Gastroesophageal sphincter (tissue), 4 donors: ENCODE results near the gene FUT4. TPM values are rescaled to one million over a fixed set of nuclear protein-coding genes. Genes with fewer than 3 reads are reported as not detected.
A peak's percentile ranks its signal among the peaks of the same experiment; 100 is the strongest.

Experiments
- ATAC-seq: fragments of 150-250 bp; one replicate; pipeline ENCODE4 v1.9.1; 2016; ENCODE audit warnings: mild to moderate bottlenecking, moderate library complexity
- H3K27ac ChIP-seq, 4 donors: fragments of 200-600 bp; sonication (generic) in 3 of 4; 1 replicate in 3 of 4; 2 replicates in 1 of 4; pipeline ENCODE4 v1.5.1; 2016 to 2019
- H3K27me3 ChIP-seq: fragments of 200-600 bp; sonication (generic); one replicate; pipeline ENCODE4 v1.5.1; 2019
- H3K36me3 ChIP-seq, 2 donors: fragments of 200-600 bp; sonication (generic); one replicate each; pipeline ENCODE4 v1.5.1; 2019; ENCODE audit warnings: control low read depth in 1 of 2
- H3K4me1 ChIP-seq, 3 donors: fragments of 200-600 bp; sonication (generic); 1 replicate in 2 of 3; 2 replicates in 1 of 3; pipeline ENCODE4 v1.5.1; 2016 to 2019; ENCODE audit warnings: control low read depth in 2 of 3
- H3K4me3 ChIP-seq, 2 donors: fragments of 200-600 bp; sonication (generic); one replicate each; pipeline ENCODE4 v1.5.1; 2019; ENCODE audit warnings: mild to moderate bottlenecking in 1 of 2, moderate library complexity in 1 of 2
- H3K9me3 ChIP-seq, 3 donors: fragments of 200-600 bp; sonication (generic); one replicate each; pipeline ENCODE4 v1.5.1; 2017 to 2019; ENCODE audit warnings: control low read depth in 2 of 3
- CTCF ChIP-seq, 4 experiments: fragments of 200-600 bp in 2 of 4; fragments of 450-650 bp in 2 of 4; sonication (generic) in 1 of 4; IDR thresholded peaks; one replicate each; pipeline ENCODE4 v1.5.1; 2017 to 2019; ENCODE audit warnings: antibody characterized with exemption in 4 of 4, mild to moderate bottlenecking in 2 of 4, moderate library complexity in 2 of 4
- EP300 ChIP-seq: sonication (generic); formaldehyde crosslinking; IDR thresholded peaks from one replicate; pipeline ENCODE4 v1.6.1; 2017; ENCODE audit warnings: antibody characterized with exemption, mild to moderate bottlenecking
- POLR2A ChIP-seq, 2 donors: fragments of 450-650 bp; IDR thresholded peaks; one replicate each; pipeline ENCODE4 v1.6.1; 2017; ENCODE audit warnings: antibody characterized with exemption in 2 of 2, mild to moderate bottlenecking in 2 of 2, moderate library complexity in 1 of 2
- POLR2AphosphoS5 ChIP-seq: sonication (generic); formaldehyde crosslinking; IDR thresholded peaks from one replicate; pipeline ENCODE4 v1.6.1; 2017; ENCODE audit warnings: antibody characterized with exemption
- WGBS, 2 donors: methylation state at CpG; one replicate each; pipeline ENCODE4 v1.1.5; 2018; ENCODE audit warnings: low coverage in 1 of 2; 5-methylcytosine and 5-hydroxymethylcytosine counted together
- total RNA-seq, 4 donors: library from RNA; depleted of rRNA; stranded (reverse); fragments of >200 nt; gene quantifications; one replicate each; pipeline ENCODE4 v1.1.0, GENCODE V29; 2016

Gene FUT4
- total RNA-seq, 4 donors from 2014 or later, result 5.2 to 7.8 (median 7.6) TPM

GRCh38 chr11:94515398-94515797 lies 28.3 kb upstream of the FUT4 start:
- ATAC-seq, result no peak
- Histone ChIP-seq H3K27me3 (peaks cover 5% of the 10 kb centered on the region), H3K4me3 (no peak overlapping the region), H3K9me3 (no peaks in the 10 kb centered on the region), H3K36me3 (no peaks in the 10 kb centered on the region), H3K4me1 (peaks cover 0 to 12% (median 0%) of the 10 kb centered on the region in 3 donors), H3K27ac (no peak overlapping the region)
- TF ChIP-seq POLR2A (IDR thresholded peaks at IDR 0.05), result no peak
- TF ChIP-seq EP300, result no peak
- TF ChIP-seq POLR2AphosphoS5, result no peak
- TF ChIP-seq CTCF (IDR thresholded peaks at IDR 0.05), result no peak
- WGBS, 2 donors, result 77 to 100% methylated on average over 1 to 2 of the region's 2 CpGs

GRCh38 chr11:94516725-94517124 lies 27.0 kb upstream of the FUT4 start:
- ATAC-seq, result no peak
- WGBS, 2 donors, result 21 to 100% methylated on average over 1 of the region's 1 CpG
- no peak overlapping the region for H3K27ac ChIP-seq
- TF ChIP-seq EP300 (no peak), POLR2A (IDR thresholded peaks at IDR 0.05) (no peak), POLR2AphosphoS5 (no peak), CTCF (IDR thresholded peaks at IDR 0.05) (no peak)
- peaks cover 5% of the 10 kb centered on the region for H3K27me3 ChIP-seq
- H3K4me3 ChIP-seq, result no peak overlapping the region
- no peaks in the 10 kb centered on the region for H3K9me3 ChIP-seq
- H3K36me3 ChIP-seq, result no peaks in the 10 kb centered on the region
- H3K4me1 ChIP-seq, result peaks cover 0 to 12% (median 0%) of the 10 kb centered on the region in 3 donors

- TF ChIP-seq POLR2A (IDR thresholded peaks at IDR 0.05) (no peak), POLR2AphosphoS5 (no peak), EP300 (no peak), CTCF (IDR thresholded peaks at IDR 0.05) (no peak)
- Histone ChIP-seq H3K4me3 (no peak overlapping the region), H3K27me3 (peaks cover 5% of the 10 kb centered on the region), H3K9me3 (no peaks in the 10 kb centered on the region), H3K36me3 (no peaks in the 10 kb centered on the region), H3K27ac (no peak overlapping the region), H3K4me1 (no peaks in the 10 kb centered on the region)
- 57 to 72% methylated on average over 4 of the region's 4 CpGs for WGBS, 2 donors
- no peak for ATAC-seq
Observed at GRCh38 chr11:94518300-94518699, 25.4 kb upstream of the FUT4 start.

- WGBS, 2 donors, result 6 to 20% methylated on average over 5 of the region's 5 CpGs
- H3K27ac ChIP-seq, result no peak overlapping the region
- no peaks in the 10 kb centered on the region for H3K4me1 ChIP-seq
- ATAC-seq, result no peak
- TF ChIP-seq CTCF (IDR thresholded peaks at IDR 0.05) (peak; percentile 64 to 72 (median 67)), POLR2A (IDR thresholded peaks at IDR 0.05) (no peak)
- H3K4me3 ChIP-seq, result no peak overlapping the region
- peaks cover 5% of the 10 kb centered on the region for H3K27me3 ChIP-seq
- no peaks in the 10 kb centered on the region for H3K36me3 ChIP-seq
- H3K9me3 ChIP-seq, result no peaks in the 10 kb centered on the region
Observed at GRCh38 chr11:94519478-94520084, 24.1 kb upstream of the FUT4 start.

- no peaks in the 10 kb centered on the region for H3K27me3 ChIP-seq
- TF ChIP-seq CTCF (IDR thresholded peaks at IDR 0.05) (peak in 3 of 4 experiments; percentile 22 to 34 (median 23)), EP300 (no peak)
- H3K4me1 ChIP-seq, result peaks cover 0 to 5% (median 0%) of the 10 kb centered on the region in 3 donors
- WGBS, 2 donors, result 63 to 67% methylated on average over 3 to 4 of the region's 5 CpGs
- H3K36me3 ChIP-seq, result no peaks in the 10 kb centered on the region
- H3K9me3 ChIP-seq, result no peaks in the 10 kb centered on the region
- no peak overlapping the region for H3K27ac ChIP-seq
- no peak overlapping the region for H3K4me3 ChIP-seq
- no peak for ATAC-seq
Observed at GRCh38 chr11:94521684-94522083, 22.0 kb upstream of the FUT4 start.
